Smooth muscle cell (in vitro differentiated cells): Measurements from ENCODE around the gene ATXN7L2. TPM values are rescaled to one million over a fixed set of nuclear protein-coding genes. Genes with fewer than 3 reads are reported as not detected.

Experiments
- DNase-seq: peaks from one replicate; lab custom pipeline; 2025; ENCODE audit not compliant: unreplicated experiment; lab: John Stamatoyannopoulos, UW
- H2AFZ ChIP-seq: fragments of 200-600 bp; sonication (generic); 2 replicates; pipeline ENCODE4 v1.6.0; 2016; ENCODE audit warnings: antibody characterized with exemption, low read depth, mild to moderate bottlenecking
- H3F3A ChIP-seq: fragments of 200-600 bp; sonication (generic); 2 replicates; pipeline ENCODE4 v1.6.0; 2017; ENCODE audit warnings: antibody characterized with exemption, low read depth
- H3K27ac ChIP-seq: fragments of 200-600 bp; sonication (generic); 2 replicates; pipeline ENCODE4 v1.5.1; 2016; ENCODE audit warnings: low read depth, mild to moderate bottlenecking
- H3K27me3 ChIP-seq: fragments of 200-600 bp; sonication (generic); 2 replicates; pipeline ENCODE4 v1.6.1; 2016; ENCODE audit warnings: low read depth, mild to moderate bottlenecking
- H3K36me3 ChIP-seq: fragments of 200-600 bp; sonication (generic); 2 replicates; pipeline ENCODE4 v1.5.1; 2016; ENCODE audit warnings: low read depth
- H3K4me1 ChIP-seq: fragments of 200-600 bp; sonication (generic); 2 replicates; pipeline ENCODE4 v1.5.1; 2016; ENCODE audit warnings: low read depth
- H3K4me2 ChIP-seq: fragments of 200-600 bp; sonication (generic); 2 replicates; pipeline ENCODE4 v1.6.0; 2016; ENCODE audit warnings: mild to moderate bottlenecking
- H3K4me3 ChIP-seq: fragments of 200-600 bp; sonication (generic); 2 replicates; pipeline ENCODE4 v1.5.1; 2016; ENCODE audit warnings: mild to moderate bottlenecking
- H3K79me2 ChIP-seq: fragments of 200-600 bp; sonication (generic); 2 replicates; pipeline ENCODE4 v1.6.0; 2016; ENCODE audit warnings: low read depth, mild to moderate bottlenecking
- H3K9ac ChIP-seq: fragments of 200-600 bp; sonication (generic); 2 replicates; pipeline ENCODE4 v1.6.0; 2016; ENCODE audit warnings: low read depth
- H3K9me3 ChIP-seq: fragments of 200-600 bp; sonication (generic); replicated peaks from 2 replicates; pipeline ENCODE4 v1.5.1; 2016; ENCODE audit warnings: low read depth
- H4K20me1 ChIP-seq: fragments of 200-600 bp; sonication (generic); 2 replicates; pipeline ENCODE4 v1.6.0; 2016; ENCODE audit warnings: low read depth
- WGBS: methylation state at CpG from one replicate; pipeline ENCODE4 v1.1.7; 2016; ENCODE audit warnings: low lambda C conversion rate; 5-methylcytosine and 5-hydroxymethylcytosine counted together
- polyA plus RNA-seq: library from polyadenylated mRNA; unstranded; fragments of >200 nt; fragmentation: Nextera tagmentation; extraction: Ambion mirVana; gene quantifications from 2 replicates; pipeline ENCODE4 v1.2.1, GENCODE V29; 2016
- total RNA-seq: library from RNA; depleted of rRNA; stranded (reverse); fragments of >200 nt; gene quantifications from 2 replicates; pipeline ENCODE4 v1.2.3, GENCODE V29; 2014
- TF ChIP-seq, protein P1 (sequence below): fragments of 200-600 bp; sonication (generic); IDR thresholded peaks from 2 replicates; pipeline ENCODE4 v1.5.1; 2017; ENCODE audit warnings: borderline replicate concordance, mild to moderate bottlenecking, antibody characterized with exemption; ENCODE audit not compliant: insufficient read depth, poor library complexity, severe bottlenecking

Gene ATXN7L2
- total and polyA plus RNA-seq, 2 experiments from 2014 or later = 1.9 to 6.2 TPM

DNA sequence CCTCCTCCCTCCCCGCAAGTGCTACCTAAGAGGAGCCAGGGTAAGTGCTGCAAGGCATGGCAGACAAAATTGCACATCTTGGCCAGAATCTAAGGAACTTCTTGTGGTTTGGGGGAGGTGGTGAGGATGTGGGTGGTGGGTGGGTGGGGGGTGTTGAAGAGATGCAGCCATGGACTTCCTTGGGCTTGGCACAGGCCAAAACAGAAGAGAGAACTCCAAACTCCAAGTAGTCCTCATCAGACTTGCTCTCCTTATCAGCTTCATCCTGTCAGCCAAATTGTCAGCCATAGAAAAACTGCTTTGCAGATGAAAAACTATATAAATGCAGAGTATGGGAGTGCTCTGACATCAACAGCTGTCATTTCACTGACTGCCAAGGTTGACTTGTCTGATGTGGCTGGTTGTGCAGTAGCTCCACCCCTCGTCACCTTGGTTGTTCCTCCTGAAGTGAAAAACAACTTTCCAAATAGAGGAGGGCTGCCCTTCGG lies 18.7 kb downstream of the ATXN7L2 start:
- no peak overlapping the region for H3K27ac ChIP-seq
- no peak overlapping the region for H3K4me2 ChIP-seq
- H3K9me3 ChIP-seq = no peaks in the 10 kb centered on the region
- no peak overlapping the region for H3K9ac ChIP-seq
- no peaks in the 10 kb centered on the region for H3K79me2 ChIP-seq
- TF ChIP-seq, protein P1, sequence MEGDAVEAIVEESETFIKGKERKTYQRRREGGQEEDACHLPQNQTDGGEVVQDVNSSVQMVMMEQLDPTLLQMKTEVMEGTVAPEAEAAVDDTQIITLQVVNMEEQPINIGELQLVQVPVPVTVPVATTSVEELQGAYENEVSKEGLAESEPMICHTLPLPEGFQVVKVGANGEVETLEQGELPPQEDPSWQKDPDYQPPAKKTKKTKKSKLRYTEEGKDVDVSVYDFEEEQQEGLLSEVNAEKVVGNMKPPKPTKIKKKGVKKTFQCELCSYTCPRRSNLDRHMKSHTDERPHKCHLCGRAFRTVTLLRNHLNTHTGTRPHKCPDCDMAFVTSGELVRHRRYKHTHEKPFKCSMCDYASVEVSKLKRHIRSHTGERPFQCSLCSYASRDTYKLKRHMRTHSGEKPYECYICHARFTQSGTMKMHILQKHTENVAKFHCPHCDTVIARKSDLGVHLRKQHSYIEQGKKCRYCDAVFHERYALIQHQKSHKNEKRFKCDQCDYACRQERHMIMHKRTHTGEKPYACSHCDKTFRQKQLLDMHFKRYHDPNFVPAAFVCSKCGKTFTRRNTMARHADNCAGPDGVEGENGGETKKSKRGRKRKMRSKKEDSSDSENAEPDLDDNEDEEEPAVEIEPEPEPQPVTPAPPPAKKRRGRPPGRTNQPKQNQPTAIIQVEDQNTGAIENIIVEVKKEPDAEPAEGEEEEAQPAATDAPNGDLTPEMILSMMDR = no peak
- H3K4me1 ChIP-seq = no peaks in the 10 kb centered on the region
- H4K20me1 ChIP-seq = peaks cover 17% of the 10 kb centered on the region
- H3K36me3 ChIP-seq = no peaks in the 10 kb centered on the region
- WGBS = 92% methylated on average over 3 of the region's 3 CpGs
- H2AFZ ChIP-seq = no peak overlapping the region
- H3K4me3 ChIP-seq = no peak overlapping the region
- H3F3A ChIP-seq = peaks cover 18% of the 10 kb centered on the region
- no peaks in the 10 kb centered on the region for H3K27me3 ChIP-seq
- DNase-seq = no peak

- no peak overlapping the region for H2AFZ ChIP-seq
- no peak for DNase-seq
- peaks cover under 1% of the 10 kb centered on the region for H3K4me1 ChIP-seq
- peaks cover 12% of the 10 kb centered on the region for H4K20me1 ChIP-seq
- TF ChIP-seq, protein P1 = no peak
- H3K9me3 ChIP-seq = no peaks in the 10 kb centered on the region
- H3K4me3 ChIP-seq = no peak overlapping the region
- WGBS = 88% methylated on average over 5 of the region's 5 CpGs
- H3K9ac ChIP-seq = no peak overlapping the region
- no peaks in the 10 kb centered on the region for H3K79me2 ChIP-seq
- peaks cover 18% of the 10 kb centered on the region for H3F3A ChIP-seq
- H3K4me2 ChIP-seq = no peak overlapping the region
- H3K27me3 ChIP-seq = no peaks in the 10 kb centered on the region
- no peaks in the 10 kb centered on the region for H3K36me3 ChIP-seq
- H3K27ac ChIP-seq = no peak overlapping the region
Measured at GRCh38 chr1:109503935-109504334, 20.2 kb downstream of the ATXN7L2 start.

- TF ChIP-seq, protein P1 = no peak
- H3K79me2 ChIP-seq = no peaks in the 10 kb centered on the region
- H3F3A ChIP-seq = peaks cover 14% of the 10 kb centered on the region
- H4K20me1 ChIP-seq = peaks cover 5% of the 10 kb centered on the region
- 90% methylated on average over 1 of the region's 1 CpG for WGBS
- H3K9me3 ChIP-seq = no peaks in the 10 kb centered on the region
- no peaks in the 10 kb centered on the region for H3K36me3 ChIP-seq
- peaks cover 6% of the 10 kb centered on the region for H3K4me1 ChIP-seq
- no peak overlapping the region for H3K4me3 ChIP-seq
- H2AFZ ChIP-seq = no peak overlapping the region
- H3K27me3 ChIP-seq = peaks cover 2% of the 10 kb centered on the region
- H3K4me2 ChIP-seq = no peak overlapping the region
- no peak overlapping the region for H3K9ac ChIP-seq
- DNase-seq = no peak
- no peak overlapping the region for H3K27ac ChIP-seq
Measured at GRCh38 chr1:109504974-109505373, 21.3 kb downstream of the ATXN7L2 start.
